Astrocyte of the spinal cord (primary cell): ENCODE measurements around the gene RAMACL.
"Not testable (repeated sequence)": the region's sequence is repeated elsewhere in the genome, so short reads cannot be mapped to it uniquely, and the experiment has no call there.

ENCODE experiments used
- DNase-seq: peaks from one replicate; pipeline ENCODE4 v3.0.0; 2011; ENCODE audit warnings: low read depth, low spot score
- H3K4me3 ChIP-seq: 2 replicates; pipeline ENCODE4 v1.5.1; 2011; ENCODE audit warnings: low read depth, mild to moderate bottlenecking, low read length, moderate library complexity
- CTCF ChIP-seq: IDR thresholded peaks from 2 replicates; pipeline ENCODE4 v1.5.1; 2012; ENCODE audit warnings: low read depth, mild to moderate bottlenecking, low read length, inconsistent platforms
- in situ Hi-C: cut with HindIII; loops from 2 replicates; pipeline ENCODE4 v1.10.0; 2017; ENCODE audit warnings: low sequenced_read_pairs

RAMACL gene

GRCh38 chr6:166541876-166542579, 44.5 kb downstream of the RAMACL start:
- in situ Hi-C loops = no loop called here
- H3K4me3 ChIP-seq = no peak overlapping the region

GRCh38 chr6:166541366-166541765, 45.1 kb downstream of the RAMACL start:
- H3K4me3 ChIP-seq = no peak overlapping the region
- no peak for DNase-seq
- in situ Hi-C loops = no loop called here
- no peak for TF ChIP-seq CTCF

More at GRCh38 chr6:166541876-166542579, 44.5 kb downstream of the RAMACL start:
- DNase-seq = no peak
- TF ChIP-seq CTCF = no peak

GRCh38 chr6:166540631-166541331, 45.7 kb downstream of the RAMACL start:
- no peak for TF ChIP-seq CTCF
- DNase-seq = no peak
- H3K4me3 ChIP-seq = no peak overlapping the region
- in situ Hi-C loops = no loop called here

- in situ Hi-C loops = no loop called here
- no peak overlapping the region for H3K4me3 ChIP-seq
- DNase-seq = no peak
- no peak for TF ChIP-seq CTCF
These were observed 46.9 kb downstream of the RAMACL start for GRCh38 chr6:166539543-166539942.

GRCh38 chr6:166539011-166539385, 47.5 kb downstream of the RAMACL start:
- DNase-seq, H3K4me3 ChIP-seq, in situ Hi-C loops: not testable (repeated sequence)

GRCh38 chr6:166538297-166539010, 48.0 kb downstream of the RAMACL start:
- DNase-seq = no peak
- no peak overlapping the region for H3K4me3 ChIP-seq
- in situ Hi-C loops = no loop called here
- no peak for TF ChIP-seq CTCF
